Peyer's patch (tissue), 4 donors: ENCODE data around the gene DNMT3A.

Source experiments
- POLR2A ChIP-seq, 2 donors: fragments of 450-650 bp; IDR thresholded peaks; one replicate each; pipeline ENCODE4 v1.5.1; 2017; ENCODE audit warnings: antibody characterized with exemption in 2 of 2, mild to moderate bottlenecking in 2 of 2, moderate library complexity in 2 of 2
- TF ChIP-seq, protein P1 (sequence below), 6 experiments: fragments of 450-650 bp in 4 of 6; fragments of 200-600 bp in 2 of 6; sonication (generic) in 1 of 6; IDR thresholded peaks; one replicate each; pipeline ENCODE4 v1.5.1; 2017 to 2019; ENCODE audit warnings: antibody characterized with exemption in 6 of 6, mild to moderate bottlenecking in 3 of 6, moderate library complexity in 1 of 6

DNA sequence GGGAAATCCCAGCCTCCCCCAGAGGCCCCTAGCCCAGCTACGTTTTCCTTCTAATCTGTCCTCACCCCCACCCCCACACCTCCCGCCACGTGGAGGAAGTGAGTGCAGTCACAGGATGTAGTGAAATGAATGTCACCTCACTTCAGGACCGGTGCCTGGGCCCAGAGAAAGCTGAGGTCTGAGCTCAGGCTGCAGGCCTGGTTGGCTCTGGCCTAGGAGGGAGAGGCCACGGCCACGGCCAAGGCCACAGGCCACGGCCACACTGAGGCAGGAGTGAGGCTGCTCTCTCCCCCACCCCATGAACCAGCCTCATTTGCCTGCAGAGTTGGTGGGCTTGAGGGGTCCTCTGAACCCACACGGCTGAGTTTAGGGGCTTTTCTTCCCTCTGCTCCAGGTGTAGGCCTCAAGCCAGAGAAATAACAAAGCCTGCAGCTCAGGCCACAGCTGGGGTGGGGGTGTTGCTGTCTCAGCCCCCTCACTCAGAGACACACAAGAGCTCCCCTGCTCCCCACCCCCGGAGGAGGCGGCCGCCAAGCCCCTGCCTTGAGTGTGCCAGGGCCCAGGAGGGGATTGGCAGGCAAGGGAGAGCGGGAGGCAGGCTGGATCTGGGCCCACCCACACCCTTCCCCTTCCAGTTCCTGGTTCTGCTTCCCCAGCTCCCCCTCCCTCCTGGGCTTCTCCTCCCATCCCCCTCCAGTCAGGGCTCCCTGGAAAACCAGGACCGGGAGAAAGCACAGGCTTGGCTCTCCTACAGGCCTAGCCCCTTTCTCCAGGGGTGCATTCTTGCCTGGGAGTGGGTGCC lies 27.0 kb downstream of the DNMT3A start:
- TF ChIP-seq, protein P1, sequence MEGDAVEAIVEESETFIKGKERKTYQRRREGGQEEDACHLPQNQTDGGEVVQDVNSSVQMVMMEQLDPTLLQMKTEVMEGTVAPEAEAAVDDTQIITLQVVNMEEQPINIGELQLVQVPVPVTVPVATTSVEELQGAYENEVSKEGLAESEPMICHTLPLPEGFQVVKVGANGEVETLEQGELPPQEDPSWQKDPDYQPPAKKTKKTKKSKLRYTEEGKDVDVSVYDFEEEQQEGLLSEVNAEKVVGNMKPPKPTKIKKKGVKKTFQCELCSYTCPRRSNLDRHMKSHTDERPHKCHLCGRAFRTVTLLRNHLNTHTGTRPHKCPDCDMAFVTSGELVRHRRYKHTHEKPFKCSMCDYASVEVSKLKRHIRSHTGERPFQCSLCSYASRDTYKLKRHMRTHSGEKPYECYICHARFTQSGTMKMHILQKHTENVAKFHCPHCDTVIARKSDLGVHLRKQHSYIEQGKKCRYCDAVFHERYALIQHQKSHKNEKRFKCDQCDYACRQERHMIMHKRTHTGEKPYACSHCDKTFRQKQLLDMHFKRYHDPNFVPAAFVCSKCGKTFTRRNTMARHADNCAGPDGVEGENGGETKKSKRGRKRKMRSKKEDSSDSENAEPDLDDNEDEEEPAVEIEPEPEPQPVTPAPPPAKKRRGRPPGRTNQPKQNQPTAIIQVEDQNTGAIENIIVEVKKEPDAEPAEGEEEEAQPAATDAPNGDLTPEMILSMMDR (IDR thresholded peaks at IDR 0.05) = no peak
- no peak for TF ChIP-seq POLR2A (IDR thresholded peaks at IDR 0.05)
